ENCODE measurements around the gene SUMO2. TPM values are rescaled to one million over a fixed set of nuclear protein-coding genes. Genes with fewer than 3 reads are reported as not detected.

SUMO2 gene
- total RNA-seq, 4 donors from 2014 or later, result 61.9 to 100 (median 82.1) TPM

- Histone ChIP-seq H3K4me1 (peaks cover 10 to 12% of the 10 kb centered on the region in 2 donors), H3K27me3 (no peaks in the 10 kb centered on the region), H3K27ac (peak within 1 kb of the TSS in 1 of 3 donors; percentile 11), H3K36me3 (no peaks in the 10 kb centered on the region), H3K4me3 (replicated peaks in 1 of 3) (peak within 1 kb of the TSS; percentile 30 to 63 (median 39)), H3K9me3 (no peaks in the 10 kb centered on the region)
- intact Hi-C loops (cut with DNase I), result no loop called here
- WGBS, 2 donors, result 5 to 13% methylated on average over 12 to 29 of the region's 67 CpGs
- DNase-seq, result peak; percentile 99
- peak; percentile 94 to 99 for TF ChIP-seq POLR2A (IDR thresholded peaks at IDR 0.05)
- TF ChIP-seq CTCF (IDR thresholded peaks at IDR 0.05), result peak in 1 of 6 experiments; percentile 8
Measured at GRCh38 chr17:75154195-75155106, 28.3 kb downstream of the SUMO2 start, which contains the start of gene JPT1. Gene JPT1, minus strand, starts transcription at chr17:75154512. Its CDS starts 115 bp downstream, at chr17:75154397.

- Histone ChIP-seq H3K36me3 (no peaks in the 10 kb centered on the region), H3K4me1 (peaks cover 10 to 12% of the 10 kb centered on the region in 2 donors), H3K27ac (no peak overlapping the region), H3K27me3 (no peaks in the 10 kb centered on the region), H3K4me3 (replicated peaks in 1 of 3) (peak overlapping the region; percentile 30 to 63 (median 39)), H3K9me3 (no peaks in the 10 kb centered on the region)
- intact Hi-C loops (cut with DNase I), result no loop called here
- no peak for TF ChIP-seq POLR2A (IDR thresholded peaks at IDR 0.05)
- no peak for TF ChIP-seq CTCF (IDR thresholded peaks at IDR 0.05)
- DNase-seq, result peak in 1 of 2 donors; percentile 8
- 0% methylated on average over 13 to 16 of the region's 35 CpGs for WGBS, 2 donors
Measured at GRCh38 chr17:75153780-75154194, 29.0 kb downstream of the SUMO2 start.

GRCh38 chr17:75152922-75153779 is 29.6 kb downstream of the SUMO2 start:
- intact Hi-C loops (cut with DNase I), result no loop called here
- Histone ChIP-seq H3K4me1 (peaks cover 10 to 12% of the 10 kb centered on the region in 2 donors), H3K4me3 (replicated peaks in 1 of 3) (peak overlapping the region in 2 of 3 donors; percentile 30 to 63), H3K27me3 (no peaks in the 10 kb centered on the region), H3K9me3 (no peaks in the 10 kb centered on the region), H3K27ac (no peak overlapping the region), H3K36me3 (no peaks in the 10 kb centered on the region)
- WGBS, 2 donors, result 4 to 9% methylated on average over 24 to 28 of the region's 28 CpGs
- DNase-seq, result peak; percentile 14 to 16
- TF ChIP-seq CTCF (IDR thresholded peaks at IDR 0.05) (peak in 1 of 6 experiments; percentile 9), POLR2A (IDR thresholded peaks at IDR 0.05) (no peak)

- DNase-seq, result no peak
- no peak overlapping the region for H3K27ac ChIP-seq
- no peaks in the 10 kb centered on the region for H3K27me3 ChIP-seq
- TF ChIP-seq POLR2A (IDR thresholded peaks at IDR 0.05), result no peak
- no peak for TF ChIP-seq CTCF (IDR thresholded peaks at IDR 0.05)
- intact Hi-C loops (cut with DNase I), result no loop called here
- WGBS, 2 donors, result 85 to 90% methylated on average over 6 of the region's 6 CpGs
- H3K4me3 ChIP-seq (replicated peaks in 1 of 3), result no peak overlapping the region
- no peaks in the 10 kb centered on the region for H3K36me3 ChIP-seq
- peaks cover 10 to 12% of the 10 kb centered on the region in 2 donors for H3K4me1 ChIP-seq
- no peaks in the 10 kb centered on the region for H3K9me3 ChIP-seq
Measured at GRCh38 chr17:75152523-75152921, 30.2 kb downstream of the SUMO2 start.
